H9 (cell line): ENCODE data around the gene PLXNC1. TPM values are rescaled to one million over a fixed set of nuclear protein-coding genes. Genes with fewer than 3 reads are reported as not detected.

Experiments used
- DNase-seq: peaks from one replicate; pipeline ENCODE4 v3.0.0-alpha.2; 2017
- H2AFZ ChIP-seq: one replicate; pipeline ENCODE4 v1.6.1; 2013; ENCODE audit warnings: mild to moderate bottlenecking, low read length, control low read depth, moderate library complexity
- H2AK5ac ChIP-seq: 2 replicates; pipeline ENCODE4 v1.6.1; 2013; ENCODE audit warnings: low read length, control low read depth, mixed read lengths; ENCODE audit not compliant: insufficient read length
- H2BK120ac ChIP-seq: one replicate; pipeline ENCODE4 v1.6.1; 2013; ENCODE audit warnings: low read depth, mild to moderate bottlenecking, low read length, control low read depth, inconsistent platforms; ENCODE audit not compliant: poor library complexity, severe bottlenecking
- H2BK12ac ChIP-seq: 2 replicates; pipeline ENCODE4 v1.6.1; 2013; ENCODE audit warnings: low read length, control low read depth, mixed read lengths, low read depth; ENCODE audit not compliant: insufficient read length
- H2BK15ac ChIP-seq: 2 replicates; pipeline ENCODE4 v1.6.1; 2013; ENCODE audit warnings: low read depth, low read length, control low read depth
- H2BK20ac ChIP-seq: one replicate; pipeline ENCODE4 v1.6.1; 2013; ENCODE audit warnings: low read depth, mild to moderate bottlenecking, low read length, control low read depth, inconsistent platforms; ENCODE audit not compliant: poor library complexity, severe bottlenecking
- H2BK5ac ChIP-seq: 2 replicates; pipeline ENCODE4 v1.6.1; 2013; ENCODE audit warnings: low read length, control low read depth, mixed read lengths; ENCODE audit not compliant: insufficient read length
- H3K14ac ChIP-seq: 2 replicates; pipeline ENCODE4 v1.6.1; 2013; ENCODE audit warnings: low read length, control low read depth; ENCODE audit not compliant: insufficient read depth
- H3K18ac ChIP-seq: 2 replicates; pipeline ENCODE4 v1.6.1; 2013; ENCODE audit warnings: low read depth, mild to moderate bottlenecking, mixed read lengths, low read length, control low read depth; ENCODE audit not compliant: insufficient read length
- H3K23ac ChIP-seq: 2 replicates; pipeline ENCODE4 v1.6.1; 2013; ENCODE audit warnings: low read length, control low read depth, mixed read lengths, low read depth; ENCODE audit not compliant: insufficient read length
- H3K23me2 ChIP-seq: 2 replicates; pipeline ENCODE4 v1.6.1; 2013; ENCODE audit warnings: low read depth, mild to moderate bottlenecking, mixed read lengths, low read length, control low read depth; ENCODE audit not compliant: insufficient read length, poor library complexity, severe bottlenecking
- H3K27ac ChIP-seq: 2 replicates; pipeline ENCODE4 v1.5.1; 2013; ENCODE audit warnings: low read length, control low read depth, mixed read lengths, low read depth; ENCODE audit not compliant: insufficient read length
- H3K27me3 ChIP-seq: 2 replicates; pipeline ENCODE4 v1.6.1; 2013; ENCODE audit warnings: low read length, control low read depth, inconsistent platforms; ENCODE audit not compliant: insufficient read depth
- H3K4ac ChIP-seq: 2 replicates; pipeline ENCODE4 v1.6.1; 2013; ENCODE audit warnings: low read depth, mild to moderate bottlenecking, control low read depth, inconsistent platforms, low read length, moderate library complexity
- H3K4me1 ChIP-seq: 2 replicates; pipeline ENCODE4 v1.6.1; 2013; ENCODE audit warnings: low read length, control low read depth, inconsistent platforms; ENCODE audit not compliant: insufficient read depth
- H3K4me2 ChIP-seq: 2 replicates; pipeline ENCODE4 v1.6.1; 2013; ENCODE audit warnings: low read length, control low read depth, mixed read lengths; ENCODE audit not compliant: insufficient read length, insufficient read depth
- H3K56ac ChIP-seq: 2 replicates; pipeline ENCODE4 v1.6.1; 2013; ENCODE audit warnings: low read depth, mild to moderate bottlenecking, mixed read lengths, low read length, control low read depth; ENCODE audit not compliant: insufficient read length
- H3K79me1 ChIP-seq: 2 replicates; pipeline ENCODE4 v1.6.1; 2013; ENCODE audit warnings: low read depth, mild to moderate bottlenecking, moderate library complexity, low read length, control low read depth, inconsistent platforms; ENCODE audit not compliant: insufficient read depth, poor library complexity, severe bottlenecking
- H3K79me2 ChIP-seq: 2 replicates; pipeline ENCODE4 v1.6.1; 2013; ENCODE audit warnings: low read length, control low read depth, inconsistent platforms; ENCODE audit not compliant: insufficient read depth
- H3K9ac ChIP-seq: 2 replicates; pipeline ENCODE4 v1.6.1; 2013; ENCODE audit warnings: low read length, control low read depth, mixed read lengths; ENCODE audit not compliant: insufficient read length; ENCODE audit errors: extremely low read depth
- H3K9me3 ChIP-seq: one replicate; pipeline ENCODE4 v1.6.1; 2013; ENCODE audit warnings: low read depth, low read length, inconsistent platforms; ENCODE audit not compliant: control insufficient read depth
- H3T11ph ChIP-seq: one replicate; pipeline ENCODE4 v1.6.1; 2013; ENCODE audit warnings: mild to moderate bottlenecking, low read length, control low read depth, inconsistent platforms
- H4K20me1 ChIP-seq: one replicate; pipeline ENCODE4 v1.6.1; 2013; ENCODE audit not compliant: control insufficient read depth, insufficient read length, insufficient read depth
- H4K5ac ChIP-seq: 2 replicates; pipeline ENCODE4 v1.6.1; 2013; ENCODE audit warnings: low read depth, mild to moderate bottlenecking, mixed read lengths, low read length, control low read depth; ENCODE audit not compliant: insufficient read length
- H4K8ac ChIP-seq: replicated peaks from 2 replicates; pipeline ENCODE4 v1.6.1; 2013; ENCODE audit warnings: low read length, control low read depth, mixed read lengths, low read depth; ENCODE audit not compliant: insufficient read length
- H4K91ac ChIP-seq: 2 replicates; pipeline ENCODE4 v1.6.1; 2013; ENCODE audit warnings: low read depth, mild to moderate bottlenecking, moderate library complexity, mixed read lengths, low read length, control low read depth; ENCODE audit not compliant: insufficient read length
- H3K27ac Mint-ChIP-seq, 3 experiments: 2 replicates in 2 of 3; 3 replicates in 1 of 3; pipeline ENCODE4 v1.8.0; 2020 to 2021; ENCODE audit warnings: mixed read lengths in 3 of 3, mild to moderate bottlenecking in 1 of 3, moderate library complexity in 1 of 3
- H3K27me3 Mint-ChIP-seq: 2 replicates; pipeline ENCODE4 v1.8.0; 2021; ENCODE audit warnings: low read depth, mild to moderate bottlenecking, moderate library complexity, mixed read lengths
- H3K36me3 Mint-ChIP-seq, 3 experiments: 2 replicates in 2 of 3; 3 replicates in 1 of 3; pipeline ENCODE4 v1.8.0; 2020 to 2021; ENCODE audit warnings: low read depth in 3 of 3, mixed read lengths in 3 of 3; ENCODE audit not compliant: insufficient read depth in 1 of 3
- H3K4me1 Mint-ChIP-seq, 2 experiments: 2 replicates each; pipeline ENCODE4 v1.8.0; 2020; ENCODE audit warnings: mixed read lengths in 2 of 2
- H3K4me3 Mint-ChIP-seq, 2 experiments: 2 replicates in 1 of 2; 3 replicates in 1 of 2; pipeline ENCODE4 v1.8.0; 2020 to 2021; ENCODE audit warnings: mild to moderate bottlenecking in 2 of 2, mixed read lengths in 2 of 2, moderate library complexity in 1 of 2
- H3K9me3 Mint-ChIP-seq, 2 experiments: 2 replicates in 1 of 2; 3 replicates in 1 of 2; pipeline ENCODE4 v1.8.0; 2020; ENCODE audit warnings: mild to moderate bottlenecking in 2 of 2, mixed read lengths in 2 of 2, moderate library complexity in 1 of 2
- WGBS: extraction: QIAGEN DNeasy Blood & Tissue Kit; methylation state at CpG from one replicate; pipeline ENCODE4 v1.1.7; 2013; ENCODE audit warnings: missing lambda C conversion rate, low lambda C conversion rate, mixed read lengths; ENCODE audit not compliant: insufficient read length; ENCODE audit errors: extremely low coverage; 5-methylcytosine and 5-hydroxymethylcytosine counted together
- total RNA-seq: library from RNA; stranded (reverse); gene quantifications from 2 replicates; pipeline ENCODE4 v1.2.1, GENCODE V29; 2021
- TF ChIP-seq, protein P1 (sequence below): fragments of 200-600 bp; sonication (generic); conservative IDR thresholded peaks from 3 replicates; pipeline ENCODE4 v1.8.0; 2021; ENCODE audit warnings: antibody characterized with exemption, mild to moderate bottlenecking

Gene PLXNC1
- total RNA-seq, 1 experiment from 2014 or later = 1.2 TPM

GRCh38 chr12:94191023-94191422 is 42.6 kb downstream of the PLXNC1 start:
- Histone ChIP-seq H3K23me2 (no peaks in the 10 kb centered on the region), H2BK15ac (no peak overlapping the region), H3K4ac (no peak overlapping the region), H3K27ac (no peak overlapping the region), H2BK20ac (no peak overlapping the region), H4K5ac (no peak overlapping the region), H4K20me1 (no peaks in the 10 kb centered on the region), H3K9me3 (no peaks in the 10 kb centered on the region), H4K8ac (no peak overlapping the region), H3K79me2 (no peaks in the 10 kb centered on the region), H3K4me2 (no peak overlapping the region), H3K18ac (no peak overlapping the region), H2AFZ (no peak overlapping the region), H3K23ac (no peak overlapping the region), H3K56ac (no peak overlapping the region), H4K91ac (no peak overlapping the region), H3K4me1 (peaks cover 7% of the 10 kb centered on the region; the same call in 1 of the 2 replicates), H3T11ph (no peak overlapping the region), H2BK5ac (no peak overlapping the region), H2BK12ac (no peak overlapping the region), H3K14ac (no peak overlapping the region), H3K79me1 (no peaks in the 10 kb centered on the region), H3K27me3 (no peaks in the 10 kb centered on the region; the same call in 1 of the 2 replicates), H3K9ac (no peak overlapping the region), H2AK5ac (no peak overlapping the region), H2BK120ac (no peak overlapping the region)
- H3K36me3 Mint-ChIP-seq = peaks cover 0 to 2% (median 0%) of the 10 kb centered on the region in 3 experiments; a peak in 3 of 7 replicates
- no peak overlapping the region for H3K27ac Mint-ChIP-seq
- TF ChIP-seq, protein P1, sequence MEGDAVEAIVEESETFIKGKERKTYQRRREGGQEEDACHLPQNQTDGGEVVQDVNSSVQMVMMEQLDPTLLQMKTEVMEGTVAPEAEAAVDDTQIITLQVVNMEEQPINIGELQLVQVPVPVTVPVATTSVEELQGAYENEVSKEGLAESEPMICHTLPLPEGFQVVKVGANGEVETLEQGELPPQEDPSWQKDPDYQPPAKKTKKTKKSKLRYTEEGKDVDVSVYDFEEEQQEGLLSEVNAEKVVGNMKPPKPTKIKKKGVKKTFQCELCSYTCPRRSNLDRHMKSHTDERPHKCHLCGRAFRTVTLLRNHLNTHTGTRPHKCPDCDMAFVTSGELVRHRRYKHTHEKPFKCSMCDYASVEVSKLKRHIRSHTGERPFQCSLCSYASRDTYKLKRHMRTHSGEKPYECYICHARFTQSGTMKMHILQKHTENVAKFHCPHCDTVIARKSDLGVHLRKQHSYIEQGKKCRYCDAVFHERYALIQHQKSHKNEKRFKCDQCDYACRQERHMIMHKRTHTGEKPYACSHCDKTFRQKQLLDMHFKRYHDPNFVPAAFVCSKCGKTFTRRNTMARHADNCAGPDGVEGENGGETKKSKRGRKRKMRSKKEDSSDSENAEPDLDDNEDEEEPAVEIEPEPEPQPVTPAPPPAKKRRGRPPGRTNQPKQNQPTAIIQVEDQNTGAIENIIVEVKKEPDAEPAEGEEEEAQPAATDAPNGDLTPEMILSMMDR = no peak
- no peak overlapping the region for H3K4me3 Mint-ChIP-seq
- WGBS = no CpG with 5 or more reads among the region's 2 CpGs
- no peaks in the 10 kb centered on the region for H3K9me3 Mint-ChIP-seq
- H3K4me1 Mint-ChIP-seq = no peaks in the 10 kb centered on the region; a peak in 1 of 4 replicates
- H3K27me3 Mint-ChIP-seq = peaks cover 26% of the 10 kb centered on the region
- DNase-seq = no peak
